ENCODE results near the gene H2BK1.

The H2BK1 gene

GRCh38 chr7:151248346-151249033 is 38.2 kb upstream of the H2BK1 start, which contains the start of gene SMARCD3:
Gene SMARCD3 (minus strand): TSS chr7:151248694. CDS start chr7:151248562, 132 bp downstream.
- Mint-ChIP-seq H3K4me3 (peak within 1 kb of the TSS; percentile 70), H3K4me1 (peaks cover 58% of the 10 kb centered on the region), H3K27me3 (peaks cover 78% of the 10 kb centered on the region), H3K36me3 (no peaks in the 10 kb centered on the region), H3K9me3 (no peaks in the 10 kb centered on the region), H3K27ac (peak within 1 kb of the TSS; percentile 28)
- peak; percentile 44 for ATAC-seq

GRCh38 chr7:151247611-151248345 is 37.5 kb upstream of the H2BK1 start:
- H3K27ac Mint-ChIP-seq, result no peak overlapping the region
- H3K27me3 Mint-ChIP-seq, result peaks cover 83% of the 10 kb centered on the region
- no peaks in the 10 kb centered on the region for H3K36me3 Mint-ChIP-seq
- peak overlapping the region; percentile 25 for H3K4me3 Mint-ChIP-seq
- no peak for ATAC-seq
- H3K4me1 Mint-ChIP-seq, result peaks cover 65% of the 10 kb centered on the region
- no peaks in the 10 kb centered on the region for H3K9me3 Mint-ChIP-seq

- no peaks in the 10 kb centered on the region for H3K9me3 Mint-ChIP-seq
- no peak for ATAC-seq
- no peaks in the 10 kb centered on the region for H3K36me3 Mint-ChIP-seq
- H3K27ac Mint-ChIP-seq, result no peak overlapping the region
- H3K4me1 Mint-ChIP-seq, result peaks cover 61% of the 10 kb centered on the region
- peaks cover 77% of the 10 kb centered on the region for H3K27me3 Mint-ChIP-seq
- H3K4me3 Mint-ChIP-seq, result no peak overlapping the region
These were observed 36.7 kb upstream of the H2BK1 start for GRCh38 chr7:151246851-151247580.

- Mint-ChIP-seq H3K9me3 (no peaks in the 10 kb centered on the region), H3K27me3 (peaks cover 72% of the 10 kb centered on the region), H3K27ac (no peak overlapping the region), H3K4me3 (peak overlapping the region; percentile 32), H3K4me1 (peaks cover 59% of the 10 kb centered on the region), H3K36me3 (no peaks in the 10 kb centered on the region)
- ATAC-seq, result no peak
These were observed 36.0 kb upstream of the H2BK1 start for GRCh38 chr7:151246102-151246850.

GRCh38 chr7:151245360-151246101 is 35.2 kb upstream of the H2BK1 start:
- Mint-ChIP-seq H3K9me3 (no peaks in the 10 kb centered on the region), H3K4me1 (peaks cover 51% of the 10 kb centered on the region), H3K27ac (no peak overlapping the region), H3K36me3 (no peaks in the 10 kb centered on the region), H3K4me3 (peak overlapping the region; percentile 32), H3K27me3 (peaks cover 65% of the 10 kb centered on the region)
- peak; percentile 72 for ATAC-seq

- H3K4me3 Mint-ChIP-seq, result peak overlapping the region; percentile 54
- H3K36me3 Mint-ChIP-seq, result peaks cover 4% of the 10 kb centered on the region
- no peak overlapping the region for H3K27ac Mint-ChIP-seq
- ATAC-seq, result no peak
- no peaks in the 10 kb centered on the region for H3K9me3 Mint-ChIP-seq
- H3K4me1 Mint-ChIP-seq, result peaks cover 51% of the 10 kb centered on the region
- peaks cover 58% of the 10 kb centered on the region for H3K27me3 Mint-ChIP-seq
These were observed 34.6 kb upstream of the H2BK1 start for GRCh38 chr7:151244841-151245346.

- no peak overlapping the region for H3K27ac Mint-ChIP-seq
- H3K27me3 Mint-ChIP-seq, result peaks cover 52% of the 10 kb centered on the region
- peak overlapping the region; percentile 67 for H3K4me3 Mint-ChIP-seq
- peaks cover 51% of the 10 kb centered on the region for H3K4me1 Mint-ChIP-seq
- H3K36me3 Mint-ChIP-seq, result peaks cover 10% of the 10 kb centered on the region
- ATAC-seq, result no peak
- no peaks in the 10 kb centered on the region for H3K9me3 Mint-ChIP-seq
These were observed 34.0 kb upstream of the H2BK1 start for GRCh38 chr7:151244196-151244840.

- peak; percentile 3 for ATAC-seq
- peaks cover 45% of the 10 kb centered on the region for H3K27me3 Mint-ChIP-seq
- H3K27ac Mint-ChIP-seq, result peak overlapping the region; percentile 15
- peaks cover 52% of the 10 kb centered on the region for H3K4me1 Mint-ChIP-seq
- H3K4me3 Mint-ChIP-seq, result peak overlapping the region; percentile 67
- peaks cover 16% of the 10 kb centered on the region for H3K36me3 Mint-ChIP-seq
- no peaks in the 10 kb centered on the region for H3K9me3 Mint-ChIP-seq
These were observed 33.3 kb upstream of the H2BK1 start for GRCh38 chr7:151243408-151244195.

GRCh38 chr7:151243045-151243349 is 32.7 kb upstream of the H2BK1 start:
- H3K27me3 Mint-ChIP-seq, result peaks cover 39% of the 10 kb centered on the region

GRCh38 chr7:151242159-151243044 is 32.1 kb upstream of the H2BK1 start:
- Mint-ChIP-seq H3K27me3 (peaks cover 33% of the 10 kb centered on the region), H3K36me3 (peaks cover 16% of the 10 kb centered on the region), H3K27ac (no peak overlapping the region), H3K9me3 (no peaks in the 10 kb centered on the region), H3K4me1 (peaks cover 40% of the 10 kb centered on the region), H3K4me3 (no peak overlapping the region)
- ATAC-seq, result no peak

More at GRCh38 chr7:151243045-151243349, 32.7 kb upstream of the H2BK1 start:
- Mint-ChIP-seq H3K36me3 (peaks cover 16% of the 10 kb centered on the region), H3K9me3 (no peaks in the 10 kb centered on the region), H3K4me1 (peaks cover 46% of the 10 kb centered on the region), H3K4me3 (peak overlapping the region; percentile 67), H3K27ac (no peak overlapping the region)
- ATAC-seq, result no peak

GRCh38 chr7:151241755-151242096 is 31.4 kb upstream of the H2BK1 start:
- H3K36me3 Mint-ChIP-seq, result peaks cover 20% of the 10 kb centered on the region
- ATAC-seq, result no peak
- H3K4me3 Mint-ChIP-seq, result no peak overlapping the region
- H3K27me3 Mint-ChIP-seq, result peaks cover 27% of the 10 kb centered on the region
- no peak overlapping the region for H3K27ac Mint-ChIP-seq
- H3K9me3 Mint-ChIP-seq, result no peaks in the 10 kb centered on the region
- H3K4me1 Mint-ChIP-seq, result peaks cover 37% of the 10 kb centered on the region

- H3K27ac Mint-ChIP-seq, result no peak overlapping the region
- H3K27me3 Mint-ChIP-seq, result peaks cover 21% of the 10 kb centered on the region
These were observed 30.9 kb upstream of the H2BK1 start for GRCh38 chr7:151240942-151241754.

More at GRCh38 chr7:151240942-151241754, 30.9 kb upstream of the H2BK1 start:
- H3K4me3 Mint-ChIP-seq, result no peak overlapping the region
- H3K36me3 Mint-ChIP-seq, result peaks cover 26% of the 10 kb centered on the region
- H3K4me1 Mint-ChIP-seq, result peaks cover 35% of the 10 kb centered on the region
- H3K9me3 Mint-ChIP-seq, result no peaks in the 10 kb centered on the region
- ATAC-seq, result no peak
